ENCODE results near the gene NECTIN3.

DNA sequence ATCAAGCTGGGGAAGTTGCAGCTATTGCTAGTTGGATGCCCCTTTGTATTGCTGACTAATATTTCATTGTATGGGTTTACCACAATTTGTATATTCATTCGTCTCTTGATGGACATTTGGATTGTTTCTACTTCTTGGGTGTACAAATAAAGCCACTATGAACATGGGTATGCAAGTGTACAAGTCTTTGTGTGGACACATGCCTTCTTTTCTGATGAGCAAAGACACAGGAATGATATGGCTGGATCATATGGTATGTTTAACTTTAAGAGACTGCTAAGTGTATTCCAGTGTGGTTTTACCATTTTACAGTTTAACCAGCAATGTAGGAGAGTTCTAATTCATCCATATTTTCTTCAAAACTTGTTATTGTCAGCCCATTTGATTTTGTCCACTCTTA, 32.2 kb downstream of the NECTIN3 start:
- TF ChIP-seq, protein P1, sequence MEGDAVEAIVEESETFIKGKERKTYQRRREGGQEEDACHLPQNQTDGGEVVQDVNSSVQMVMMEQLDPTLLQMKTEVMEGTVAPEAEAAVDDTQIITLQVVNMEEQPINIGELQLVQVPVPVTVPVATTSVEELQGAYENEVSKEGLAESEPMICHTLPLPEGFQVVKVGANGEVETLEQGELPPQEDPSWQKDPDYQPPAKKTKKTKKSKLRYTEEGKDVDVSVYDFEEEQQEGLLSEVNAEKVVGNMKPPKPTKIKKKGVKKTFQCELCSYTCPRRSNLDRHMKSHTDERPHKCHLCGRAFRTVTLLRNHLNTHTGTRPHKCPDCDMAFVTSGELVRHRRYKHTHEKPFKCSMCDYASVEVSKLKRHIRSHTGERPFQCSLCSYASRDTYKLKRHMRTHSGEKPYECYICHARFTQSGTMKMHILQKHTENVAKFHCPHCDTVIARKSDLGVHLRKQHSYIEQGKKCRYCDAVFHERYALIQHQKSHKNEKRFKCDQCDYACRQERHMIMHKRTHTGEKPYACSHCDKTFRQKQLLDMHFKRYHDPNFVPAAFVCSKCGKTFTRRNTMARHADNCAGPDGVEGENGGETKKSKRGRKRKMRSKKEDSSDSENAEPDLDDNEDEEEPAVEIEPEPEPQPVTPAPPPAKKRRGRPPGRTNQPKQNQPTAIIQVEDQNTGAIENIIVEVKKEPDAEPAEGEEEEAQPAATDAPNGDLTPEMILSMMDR (IDR thresholded peaks at IDR 0.05) = no peak
- TF ChIP-seq POLR2A (IDR thresholded peaks at IDR 0.05) = no peak
